ENCODE data around the gene RAI1. TPM values are rescaled to one million over a fixed set of nuclear protein-coding genes. Genes with fewer than 3 reads are reported as not detected.

The RAI1 gene
- total RNA-seq, 2 experiments from 2014 or later = 25.0 to 25.5 TPM

- ATAC-seq (ENCODE audit: low read depth) = no peak
- peaks cover 77% of the 10 kb centered on the region for H3K4me1 Mint-ChIP-seq
- peak overlapping the region; percentile 80 for H3K4me3 Mint-ChIP-seq
- H3K9me3 Mint-ChIP-seq = no peaks in the 10 kb centered on the region
- no peak for DNase-seq
- H3K27ac Mint-ChIP-seq = peak overlapping the region; percentile 94
- H3K36me3 Mint-ChIP-seq = peaks cover 28% of the 10 kb centered on the region
- POLR2A ChIA-PET = interaction anchor here (0.7 to 11.0 kb wide), 6 partner anchors 10 to 142 kb away, joined by 3 to 260 read pairs (median 8); partner anchors contain the start of gene SREBF1
- H3K27me3 Mint-ChIP-seq = no peaks in the 10 kb centered on the region
Observed at GRCh38 chr17:17824783-17825614, 143.7 kb downstream of the RAI1 start.

- DNase-seq (no peak), ATAC-seq (ENCODE audit: low read depth) (peak; percentile 25)
- Mint-ChIP-seq H3K27me3 (no peaks in the 10 kb centered on the region), H3K4me3 (peak overlapping the region; percentile 80), H3K36me3 (peaks cover 19% of the 10 kb centered on the region), H3K9me3 (no peaks in the 10 kb centered on the region), H3K4me1 (peaks cover 70% of the 10 kb centered on the region), H3K27ac (peak overlapping the region; percentile 94)
- POLR2A ChIA-PET = interaction anchor here (0.7 to 11.0 kb wide), 6 partner anchors 8 to 144 kb away, joined by 3 to 260 read pairs (median 10); partner anchors contain the start of gene SREBF1
Observed at GRCh38 chr17:17826342-17826713, 145.1 kb downstream of the RAI1 start.

DNA sequence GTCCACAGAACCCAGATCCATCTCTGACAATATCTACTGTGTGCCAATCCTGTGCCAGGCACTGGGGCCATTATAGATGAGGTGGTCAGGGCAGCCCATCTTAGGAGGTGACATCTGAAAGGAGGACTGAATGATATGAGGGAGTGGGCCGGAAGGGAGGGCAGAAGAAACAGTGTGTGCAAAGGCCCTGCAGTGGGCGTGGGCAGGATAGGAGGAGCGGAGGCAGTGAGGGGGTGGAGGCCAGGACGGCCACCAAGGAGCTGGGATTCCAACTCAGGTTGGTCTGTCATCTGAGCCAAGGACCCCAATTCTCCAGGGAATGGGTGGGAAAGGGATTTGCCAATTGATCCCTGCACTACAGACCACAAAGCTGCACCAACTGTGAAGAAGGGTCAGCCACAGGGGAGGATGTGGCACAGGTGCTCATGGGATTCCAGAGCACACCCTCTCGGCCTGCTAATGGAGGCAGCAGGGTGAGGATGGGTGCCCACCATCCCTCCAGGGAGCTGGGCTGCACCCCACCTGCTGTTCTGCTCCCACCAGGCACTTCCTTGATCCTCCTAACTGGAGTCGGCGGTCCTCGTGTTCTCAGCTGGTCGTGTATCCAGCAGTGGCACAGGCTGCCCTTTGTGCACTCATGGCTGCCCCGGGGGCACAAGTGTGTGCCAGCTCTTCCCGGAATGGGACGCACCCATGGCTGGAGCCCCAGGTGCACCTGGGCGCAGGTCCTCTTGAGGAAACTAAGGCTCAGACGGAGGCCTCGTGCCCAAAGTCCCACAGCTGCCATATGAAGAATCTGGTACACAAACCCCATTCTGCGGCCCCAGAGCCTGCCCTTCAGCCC, 145.9 kb downstream of the RAI1 start:
- peaks cover 17% of the 10 kb centered on the region for H3K36me3 Mint-ChIP-seq
- peak overlapping the region; percentile 94 for H3K27ac Mint-ChIP-seq
- H3K9me3 Mint-ChIP-seq = no peaks in the 10 kb centered on the region
- ATAC-seq (ENCODE audit: low read depth) (no peak), DNase-seq (no peak)
- H3K4me3 Mint-ChIP-seq = peak overlapping the region; percentile 80
- H3K27me3 Mint-ChIP-seq = no peaks in the 10 kb centered on the region
- POLR2A ChIA-PET = interaction anchor here (2.5 to 11.0 kb wide), 3 partner anchors 7 to 23 kb away, joined by 17 to 260 read pairs (median 94); partner anchors contain the start of gene SREBF1
- H3K4me1 Mint-ChIP-seq = peaks cover 66% of the 10 kb centered on the region

DNA sequence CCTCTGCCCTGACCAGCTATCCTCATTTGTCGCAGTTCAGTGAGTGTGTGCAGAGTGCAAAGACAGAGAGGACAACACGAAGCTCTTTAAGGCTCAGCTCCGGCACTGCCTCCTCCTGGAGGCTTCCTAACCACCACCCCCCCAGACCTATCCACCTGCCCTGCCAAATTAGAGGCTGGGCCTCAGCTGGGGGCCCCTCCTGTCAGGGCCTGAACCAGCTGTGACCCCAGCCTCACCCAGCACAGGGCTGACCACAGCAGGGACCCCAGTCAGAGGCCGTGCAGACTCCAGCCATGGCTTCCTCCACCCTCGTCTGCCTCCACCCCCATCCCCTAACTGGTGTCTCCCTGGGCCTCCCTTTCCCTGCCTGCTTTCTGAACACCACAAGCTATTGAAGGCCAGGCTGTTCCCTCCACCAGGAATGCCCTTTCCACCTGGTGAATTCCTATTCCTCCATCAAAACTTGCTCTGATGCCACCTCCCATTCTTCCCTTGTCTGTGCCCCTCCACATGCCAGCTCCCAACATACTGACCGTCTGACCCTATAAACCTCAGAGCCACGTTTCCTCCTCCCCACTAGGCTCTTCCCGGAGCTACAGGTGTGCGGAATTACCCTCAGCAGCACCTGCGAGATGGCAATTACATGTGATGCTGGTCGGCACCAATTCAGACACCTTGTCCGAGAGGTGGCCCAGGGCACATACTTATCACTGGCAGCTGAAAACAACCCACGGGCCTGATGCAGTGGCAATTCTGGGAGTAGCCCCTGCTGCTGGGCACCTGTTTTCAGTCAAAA, 146.8 kb downstream of the RAI1 start:
- Mint-ChIP-seq H3K36me3 (peaks cover 12% of the 10 kb centered on the region), H3K27me3 (no peaks in the 10 kb centered on the region), H3K4me1 (peaks cover 64% of the 10 kb centered on the region), H3K9me3 (no peaks in the 10 kb centered on the region), H3K4me3 (peak overlapping the region; percentile 52), H3K27ac (peak overlapping the region; percentile 80)
- POLR2A ChIA-PET = interaction anchor here (2.5 to 11.5 kb wide), 4 partner anchors 7 to 24 kb away, joined by 17 to 327 read pairs (median 177); partner anchors contain the start of gene SREBF1
- DNase-seq (no peak), ATAC-seq (ENCODE audit: low read depth) (no peak)

DNA sequence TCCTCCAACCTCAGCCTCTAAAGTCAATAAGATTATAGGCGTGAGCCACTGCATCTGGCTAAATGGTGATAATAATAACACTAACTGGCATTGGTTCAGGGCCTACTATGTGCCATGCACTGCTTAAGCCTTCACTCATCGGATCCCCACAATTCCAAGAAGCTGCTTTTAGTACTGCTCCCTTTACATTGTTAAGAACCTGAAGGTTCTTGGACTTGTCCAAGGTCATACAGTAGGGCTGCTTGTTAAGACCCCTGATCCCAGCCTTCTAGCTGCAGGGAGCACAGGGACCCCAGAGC, 149.0 kb downstream of the RAI1 start:
- peaks cover 69% of the 10 kb centered on the region for H3K4me1 Mint-ChIP-seq
- H3K4me3 Mint-ChIP-seq = no peak overlapping the region
- no peaks in the 10 kb centered on the region for H3K9me3 Mint-ChIP-seq
- H3K36me3 Mint-ChIP-seq = peaks cover 26% of the 10 kb centered on the region
- DNase-seq (no peak), ATAC-seq (ENCODE audit: low read depth) (no peak)
- POLR2A ChIA-PET = interaction anchor here (10.2 to 11.5 kb wide), 2 partner anchors 7 to 21 kb away, joined by 260 to 327 read pairs; no protein-coding TSS in a partner anchor
- H3K27me3 Mint-ChIP-seq = no peaks in the 10 kb centered on the region
- no peak overlapping the region for H3K27ac Mint-ChIP-seq

GRCh38 chr17:17830740-17831207, 149.5 kb downstream of the RAI1 start:
- H3K27ac Mint-ChIP-seq = no peak overlapping the region
- peaks cover 26% of the 10 kb centered on the region for H3K36me3 Mint-ChIP-seq
- H3K4me1 Mint-ChIP-seq = peaks cover 69% of the 10 kb centered on the region
- H3K27me3 Mint-ChIP-seq = no peaks in the 10 kb centered on the region
- POLR2A ChIA-PET = interaction anchor here (10.2 to 11.5 kb wide), 2 partner anchors 8 to 21 kb away, joined by 260 to 327 read pairs; no protein-coding TSS in a partner anchor
- H3K9me3 Mint-ChIP-seq = no peaks in the 10 kb centered on the region
- H3K4me3 Mint-ChIP-seq = no peak overlapping the region
- DNase-seq (no peak), ATAC-seq (ENCODE audit: low read depth) (no peak)

DNA sequence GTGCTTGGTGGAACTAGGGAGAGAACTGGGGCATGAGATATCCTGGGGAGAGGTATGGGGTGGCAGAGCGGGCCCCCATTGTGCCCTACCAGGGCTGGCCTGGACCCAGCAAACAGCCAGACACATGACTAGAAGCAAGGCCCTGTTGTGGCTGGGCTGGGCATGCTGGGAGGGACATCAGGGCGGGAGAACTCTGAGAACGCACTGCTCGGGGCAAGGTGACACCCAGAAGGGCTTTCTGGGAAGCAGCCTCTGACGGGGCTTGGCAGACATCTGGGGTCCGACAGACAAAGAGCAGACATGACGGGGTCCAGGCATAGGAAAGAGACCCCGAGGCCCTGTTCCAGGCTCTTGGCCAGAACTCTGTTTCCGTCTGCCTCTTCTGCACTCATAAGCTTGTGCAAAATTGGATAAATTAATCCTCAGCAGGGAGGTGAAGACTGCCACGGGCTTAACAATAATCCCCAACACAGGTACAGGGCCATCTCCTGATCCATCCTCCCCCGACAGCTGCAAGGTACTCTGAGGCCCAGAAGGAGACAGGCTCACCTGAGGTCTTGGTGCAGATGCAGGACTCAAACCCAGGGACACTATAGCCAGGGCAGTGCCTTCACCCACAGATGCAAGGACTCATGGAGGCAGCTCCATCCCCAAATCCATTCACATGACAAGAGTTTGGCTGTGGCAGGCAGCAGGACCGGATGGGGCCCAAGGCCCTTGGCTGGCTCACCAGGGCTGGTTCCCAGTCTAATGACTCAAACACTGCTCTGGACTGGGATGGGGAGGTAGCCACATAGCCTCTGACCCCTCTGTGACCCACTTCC, 150.2 kb downstream of the RAI1 start:
- DNase-seq (no peak), ATAC-seq (ENCODE audit: low read depth) (no peak)
- POLR2A ChIA-PET = interaction anchor here (10.2 to 11.5 kb wide), 2 partner anchors 8 to 20 kb away, joined by 260 to 327 read pairs; no protein-coding TSS in a partner anchor
- H3K27ac Mint-ChIP-seq = no peak overlapping the region
- peaks cover 24% of the 10 kb centered on the region for H3K36me3 Mint-ChIP-seq
- no peaks in the 10 kb centered on the region for H3K27me3 Mint-ChIP-seq
- H3K4me1 Mint-ChIP-seq = peaks cover 66% of the 10 kb centered on the region
- H3K4me3 Mint-ChIP-seq = no peak overlapping the region
- H3K9me3 Mint-ChIP-seq = no peaks in the 10 kb centered on the region

GRCh38 chr17:17832032-17832363, 150.7 kb downstream of the RAI1 start:
- H3K27ac Mint-ChIP-seq = peak overlapping the region; percentile 20
- H3K27me3 Mint-ChIP-seq = no peaks in the 10 kb centered on the region
- H3K36me3 Mint-ChIP-seq = peaks cover 22% of the 10 kb centered on the region
- H3K9me3 Mint-ChIP-seq = no peaks in the 10 kb centered on the region
- no peak for DNase-seq
- H3K4me1 Mint-ChIP-seq = peaks cover 61% of the 10 kb centered on the region
- POLR2A ChIA-PET = interaction anchor here (10.2 to 11.5 kb wide), 2 partner anchors 9 to 20 kb away, joined by 260 to 327 read pairs; no protein-coding TSS in a partner anchor
- no peak for ATAC-seq (ENCODE audit: low read depth)
- H3K4me3 Mint-ChIP-seq = no peak overlapping the region

DNA sequence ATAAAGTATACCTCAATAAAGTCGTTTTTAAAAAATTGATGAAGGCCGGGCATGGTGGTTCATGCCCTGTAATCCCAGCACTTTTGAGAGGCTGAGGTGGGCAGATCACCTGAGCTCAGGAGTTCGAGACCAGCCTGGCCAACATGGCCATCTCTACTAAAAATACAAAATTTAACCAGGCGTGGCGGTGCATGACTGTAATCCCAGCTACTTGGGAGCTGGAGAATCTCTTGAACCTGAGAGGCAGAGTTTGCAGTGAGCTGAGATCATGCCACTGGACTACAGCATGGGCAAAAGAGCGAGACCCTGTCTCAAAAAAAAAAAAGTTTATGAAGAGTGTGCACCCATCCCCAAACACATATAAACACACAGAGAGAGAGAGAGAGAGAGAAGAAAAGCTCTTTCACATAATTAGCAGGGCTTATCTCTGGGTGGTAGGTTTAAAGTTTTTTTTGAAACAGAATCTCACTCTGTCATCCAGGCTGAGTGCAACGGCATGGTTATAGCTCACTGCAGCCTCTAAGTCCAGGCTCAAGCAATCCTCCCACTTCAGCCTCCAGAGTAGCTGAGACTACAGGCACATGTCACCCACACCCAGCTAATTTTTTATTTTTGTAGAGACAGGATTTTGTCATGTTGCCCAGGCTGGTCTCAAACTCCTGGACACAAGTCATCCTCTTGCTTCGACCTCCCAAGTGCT, 152.6 kb downstream of the RAI1 start:
- no peak for DNase-seq
- no peak for ATAC-seq (ENCODE audit: low read depth)
- Mint-ChIP-seq H3K4me1 (peaks cover 65% of the 10 kb centered on the region), H3K36me3 (peaks cover 22% of the 10 kb centered on the region), H3K4me3 (peak overlapping the region; percentile 92), H3K27ac (peak overlapping the region; percentile 94), H3K27me3 (no peaks in the 10 kb centered on the region), H3K9me3 (no peaks in the 10 kb centered on the region)
- POLR2A ChIA-PET = interaction anchor here (1.1 to 11.5 kb wide), 4 partner anchors 11 to 24 kb away, joined by 3 to 327 read pairs (median 132); no protein-coding TSS in a partner anchor

GRCh38 chr17:17834974-17835373, 153.7 kb downstream of the RAI1 start:
- Mint-ChIP-seq H3K36me3 (peaks cover 19% of the 10 kb centered on the region), H3K4me1 (peaks cover 67% of the 10 kb centered on the region), H3K27me3 (no peaks in the 10 kb centered on the region), H3K9me3 (no peaks in the 10 kb centered on the region), H3K27ac (peak overlapping the region; percentile 94), H3K4me3 (peak overlapping the region; percentile 92)
- DNase-seq = no peak
- no peak for ATAC-seq (ENCODE audit: low read depth)
- POLR2A ChIA-PET = interaction anchor here (10.2 to 11.5 kb wide), 2 partner anchors 12 to 17 kb away, joined by 260 to 327 read pairs; no protein-coding TSS in a partner anchor

GRCh38 chr17:17835415-17836249, 154.4 kb downstream of the RAI1 start:
- POLR2A ChIA-PET = interaction anchor here (0.6 to 11.5 kb wide), 19 partner anchors 13 to 163 kb away, joined by 3 to 327 read pairs (median 6); partner anchors contain the start of genes DRC3 and TOM1L2
- H3K4me1 Mint-ChIP-seq = peaks cover 65% of the 10 kb centered on the region
- peaks cover 19% of the 10 kb centered on the region for H3K36me3 Mint-ChIP-seq
- H3K9me3 Mint-ChIP-seq = no peaks in the 10 kb centered on the region
- H3K27ac Mint-ChIP-seq = peak overlapping the region; percentile 94
- peak overlapping the region; percentile 92 for H3K4me3 Mint-ChIP-seq
- DNase-seq = peak; percentile 62
- no peak for ATAC-seq (ENCODE audit: low read depth)
- H3K27me3 Mint-ChIP-seq = no peaks in the 10 kb centered on the region
